ENCODE results near the gene CLASRP. TPM values are rescaled to one million over a fixed set of nuclear protein-coding genes. Genes with fewer than 3 reads are reported as not detected.

Gene CLASRP
- total RNA-seq, 1 experiment from 2014 or later: 87.1 TPM

GRCh38 chr19:45068041-45068440, 29.2 kb downstream of the CLASRP start:
- Histone ChIP-seq H3K79me2 (ENCODE audit: insufficient read depth, low read length) (no peaks in the 10 kb centered on the region), H3K27me3 (ENCODE audit: insufficient read depth, low read length) (no peaks in the 10 kb centered on the region), H3K4me1 (ENCODE audit: insufficient read depth, low read length) (no peaks in the 10 kb centered on the region), H3K18ac (ENCODE audit: insufficient read length, low read depth, low read length) (no peak overlapping the region), H4K5ac (ENCODE audit: insufficient read length, low read depth, low read length) (no peak overlapping the region), H3K4ac (ENCODE audit: low read depth, low read length) (no peak overlapping the region), H2BK5ac (ENCODE audit: insufficient read length, low read length) (no peak overlapping the region), H3K56ac (ENCODE audit: insufficient read length, low read depth, low read length) (no peak overlapping the region), H2AFZ (ENCODE audit: low read length) (no peak overlapping the region), H2BK12ac (ENCODE audit: insufficient read length, low read depth, low read length) (no peak overlapping the region), H3K23ac (ENCODE audit: insufficient read length, low read depth, low read length) (no peak overlapping the region), H4K8ac (replicated peaks; ENCODE audit: insufficient read length, low read depth, low read length) (no peak overlapping the region), H3K79me1 (ENCODE audit: insufficient read depth, low read depth, low read length, poor library complexity, severe bottlenecking) (no peaks in the 10 kb centered on the region), H3K27ac (ENCODE audit: insufficient read length, low read depth, low read length) (no peak overlapping the region), H2BK20ac (ENCODE audit: low read depth, low read length, poor library complexity, severe bottlenecking) (no peak overlapping the region), H3K14ac (ENCODE audit: insufficient read depth, low read length) (no peak overlapping the region), H3K4me2 (ENCODE audit: insufficient read depth, insufficient read length, low read length) (no peak overlapping the region), H4K20me1 (ENCODE audit: control insufficient read depth, insufficient read depth, insufficient read length) (no peaks in the 10 kb centered on the region), H2BK120ac (ENCODE audit: low read depth, low read length, poor library complexity, severe bottlenecking) (no peak overlapping the region), H3T11ph (ENCODE audit: low read length) (no peak overlapping the region), H4K91ac (ENCODE audit: insufficient read length, low read depth, low read length) (no peak overlapping the region), H2AK5ac (ENCODE audit: insufficient read length, low read length) (no peak overlapping the region), H3K9ac (ENCODE audit: extremely low read depth, insufficient read length, low read length) (no peak overlapping the region), H2BK15ac (ENCODE audit: low read depth, low read length) (no peak overlapping the region), H3K9me3 (ENCODE audit: control insufficient read depth, low read depth, low read length) (no peaks in the 10 kb centered on the region), H3K23me2 (ENCODE audit: insufficient read length, low read depth, low read length, poor library complexity, severe bottlenecking) (no peaks in the 10 kb centered on the region)
- H3K27ac Mint-ChIP-seq: no peak overlapping the region
- no peak overlapping the region for H3K4me3 Mint-ChIP-seq
- no peak for DNase-seq
- no peak for TF ChIP-seq CTCF (conservative IDR thresholded peaks at IDR 0.05)
- peaks cover 39 to 72% (median 62%) of the 10 kb centered on the region in 3 experiments for H3K36me3 Mint-ChIP-seq (ENCODE audit: insufficient read depth in 1 of 3, low read depth in 3 of 3)
- H3K4me1 Mint-ChIP-seq: peaks cover 6 to 16% of the 10 kb centered on the region in 2 experiments
- no peaks in the 10 kb centered on the region for H3K9me3 Mint-ChIP-seq
- H3K27me3 Mint-ChIP-seq (ENCODE audit: low read depth): no peaks in the 10 kb centered on the region
- WGBS (ENCODE audit: extremely low coverage, insufficient read length, low lambda C conversion rate): no CpG with 5 or more reads among the region's 10 CpGs
